OCI-LY1 (cell line): Measurements from ENCODE around the gene TRAPPC1.

Source experiments
- CTCF ChIP-seq: fragments of 200-600 bp; sonication (generic), shearing (Covaris generic); IDR thresholded peaks from 2 replicates; pipeline ENCODE4 v1.5.1; 2017; ENCODE audit warnings: mild to moderate bottlenecking, antibody characterized with exemption, low read length, moderate library complexity, mixed read lengths
- EZH2 ChIP-seq: fragments of 200-600 bp; sonication (generic), shearing (Covaris generic); IDR thresholded peaks from 2 replicates; pipeline ENCODE4 v1.8.0; 2017; ENCODE audit warnings: borderline replicate concordance, mixed run types, mild to moderate bottlenecking, antibody characterized with exemption, low read length, moderate library complexity, mixed read lengths

- TF ChIP-seq CTCF (no peak), EZH2 (no peak)
These were observed 15.4 kb downstream of the TRAPPC1 start for GRCh38 chr17:7916385-7916682.
